Measurements from ENCODE around the gene SCGB3A1.

GRCh38 chr5:180618829-180619562 is 27.7 kb upstream of the SCGB3A1 start:
- TF ChIP-seq POLR2A (IDR thresholded peaks at IDR 0.05) (no peak), CTCF (IDR thresholded peaks at IDR 0.05) (no peak)
